HG02763 (cell line): ENCODE measurements around the gene BHMT.
"Not testable (repeated sequence)": the region's sequence is repeated elsewhere in the genome, so short reads cannot be mapped to it uniquely, and the experiment has no call there.

Source experiments
- ATAC-seq: cut with Tn5 transposase; IDR thresholded peaks from one replicate; pipeline ENCODE4 v1.9.1; 2021; ENCODE audit warnings: mild to moderate bottlenecking, moderate library complexity; ENCODE audit not compliant: unreplicated experiment

Gene BHMT

GRCh38 chr5:79171635-79172245, 60.1 kb downstream of the BHMT start:
- no peak for ATAC-seq

- no peak for ATAC-seq
These were observed 60.7 kb downstream of the BHMT start for GRCh38 chr5:79172269-79172668.

DNA sequence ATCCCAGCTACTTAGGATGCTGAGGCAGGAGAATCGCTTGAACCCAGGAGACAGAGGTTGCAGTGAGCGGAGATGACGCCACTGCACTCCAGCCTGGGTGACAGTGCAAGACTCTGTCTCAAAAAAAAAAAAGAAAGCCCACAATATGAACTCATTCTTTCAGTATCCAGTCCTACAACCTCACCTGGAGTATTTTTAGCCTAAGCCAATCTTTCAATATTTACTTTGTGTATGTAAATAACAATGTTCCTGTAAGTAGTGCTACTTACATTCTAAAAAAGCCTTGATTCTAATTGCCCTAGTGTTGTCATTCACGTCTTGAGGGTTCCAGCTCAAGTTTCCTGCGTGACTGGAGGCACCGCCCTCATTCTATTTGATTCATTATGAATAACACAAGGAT, 62.0 kb downstream of the BHMT start:
- ATAC-seq: no peak

GRCh38 chr5:79180449-79180848, 68.8 kb downstream of the BHMT start:
- not testable (repeated sequence) for ATAC-seq

GRCh38 chr5:79181419-79182022, 69.9 kb downstream of the BHMT start:
- no peak for ATAC-seq
